ENCODE data around the gene CADM1.

The CADM1 gene

DNA sequence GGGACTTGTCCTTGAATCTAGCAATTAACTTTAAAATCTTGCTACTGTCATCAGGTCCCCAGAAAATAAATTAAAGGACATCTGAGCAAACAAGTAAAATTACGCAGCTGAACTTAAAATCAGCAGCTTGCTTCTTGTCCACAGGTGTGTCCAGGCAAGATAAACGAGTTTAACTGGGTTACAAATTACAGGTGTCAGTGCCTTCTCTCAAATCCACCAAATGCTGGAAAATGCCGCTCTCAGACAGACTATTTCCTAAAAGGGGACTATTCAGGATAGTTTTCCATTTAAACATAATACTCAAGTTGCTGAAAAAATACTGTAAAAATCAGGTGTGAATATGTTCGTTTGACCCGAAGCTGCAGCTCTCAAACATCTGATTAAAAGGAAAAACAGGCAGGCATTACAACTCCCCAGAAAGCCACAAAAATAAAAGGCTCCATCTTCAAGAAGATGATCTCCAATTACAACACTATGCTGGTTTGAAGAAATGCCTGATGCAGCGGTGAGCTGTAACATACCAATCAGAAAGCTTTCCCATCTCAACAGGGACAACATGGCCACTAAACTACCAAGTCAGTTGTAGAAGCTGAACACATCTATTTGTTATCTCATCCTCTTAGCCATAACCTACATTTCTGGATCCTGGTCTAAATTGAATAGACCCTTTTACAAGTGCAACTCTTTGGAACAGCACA lies 82.1 kb downstream of the CADM1 start:
- H3K9me3 Mint-ChIP-seq = no peaks in the 10 kb centered on the region
- no peaks in the 10 kb centered on the region for H3K27me3 Mint-ChIP-seq
- no peaks in the 10 kb centered on the region for H3K36me3 Mint-ChIP-seq (ENCODE audit: low read depth)
- H3K27ac Mint-ChIP-seq = no peak overlapping the region
- no peaks in the 10 kb centered on the region for H3K4me1 Mint-ChIP-seq (ENCODE audit: low read depth)
- H3K4me3 Mint-ChIP-seq = no peak overlapping the region

DNA sequence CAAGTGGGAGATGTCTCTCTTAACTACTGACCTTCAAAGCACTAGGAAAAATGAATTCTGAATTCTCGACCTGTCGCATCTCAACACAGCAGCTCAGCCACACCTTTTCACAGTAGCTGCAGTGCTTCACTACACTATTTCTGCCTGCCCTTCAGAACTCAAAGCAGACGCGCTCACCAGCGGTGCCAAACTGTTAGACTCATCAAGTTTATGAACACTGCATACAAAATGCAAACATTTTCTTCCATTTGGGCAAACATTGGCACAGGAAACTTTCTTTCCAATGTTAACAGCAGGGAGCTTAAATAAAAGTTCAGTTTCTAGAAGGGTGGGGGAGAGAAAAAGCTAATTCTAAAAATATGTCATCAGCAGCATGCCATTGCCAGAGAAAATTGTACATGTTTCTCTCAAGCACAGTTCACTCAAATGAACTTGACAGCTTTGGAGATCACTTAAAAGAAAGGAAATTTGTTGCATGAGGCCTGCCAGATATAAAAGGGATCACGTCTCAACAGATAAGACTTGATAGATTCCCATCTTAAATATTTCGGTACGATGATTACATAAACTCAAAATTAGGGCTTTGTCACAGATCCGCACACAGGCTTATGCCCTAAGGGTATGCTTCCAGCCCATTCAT lies 82.7 kb downstream of the CADM1 start:
- Mint-ChIP-seq H3K4me3 (no peak overlapping the region), H3K27ac (no peak overlapping the region), H3K36me3 (ENCODE audit: low read depth) (no peaks in the 10 kb centered on the region), H3K27me3 (no peaks in the 10 kb centered on the region), H3K9me3 (no peaks in the 10 kb centered on the region), H3K4me1 (ENCODE audit: low read depth) (no peaks in the 10 kb centered on the region)

DNA sequence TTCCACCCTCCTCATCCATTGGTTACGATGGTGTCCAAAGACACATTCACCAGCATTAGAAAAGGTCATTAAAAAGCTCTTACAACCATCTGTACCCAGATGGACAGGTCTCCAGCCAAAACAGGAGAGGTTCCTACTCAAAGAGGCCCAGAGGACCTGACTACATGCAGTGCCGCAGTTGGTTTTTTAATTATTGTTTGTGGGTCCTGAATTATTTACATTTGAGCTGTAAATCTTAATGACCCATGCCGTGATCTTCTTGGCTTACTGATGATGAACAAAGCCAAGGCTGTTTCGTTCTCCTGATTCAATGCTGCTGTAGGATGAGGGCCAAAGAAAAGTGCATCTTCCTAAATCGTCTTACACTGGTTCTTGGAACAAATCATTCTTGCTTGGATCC lies 83.7 kb downstream of the CADM1 start:
- H3K36me3 Mint-ChIP-seq (ENCODE audit: low read depth) = no peaks in the 10 kb centered on the region

DNA sequence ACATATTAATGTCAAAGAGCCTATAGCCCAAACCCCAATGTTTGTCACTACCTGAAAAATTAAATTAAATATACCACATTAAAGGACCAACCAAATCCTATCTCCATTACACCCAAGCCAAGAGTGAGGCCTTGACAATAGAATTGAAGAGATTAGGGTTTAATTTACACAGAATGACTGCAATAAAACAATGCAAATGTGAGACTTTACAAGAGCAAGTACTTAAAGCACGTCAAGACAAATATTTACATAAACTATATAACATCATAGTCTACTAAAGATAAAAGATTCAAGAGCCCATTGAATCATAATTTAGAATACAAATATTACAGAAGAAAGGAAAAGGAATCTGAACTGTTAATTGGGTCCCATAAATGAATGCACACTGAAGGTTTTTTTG lies 85.6 kb downstream of the CADM1 start:
- no peaks in the 10 kb centered on the region for H3K36me3 Mint-ChIP-seq (ENCODE audit: low read depth)
- no peaks in the 10 kb centered on the region for H3K9me3 Mint-ChIP-seq
- H3K27me3 Mint-ChIP-seq = peaks cover 3% of the 10 kb centered on the region
- no peaks in the 10 kb centered on the region for H3K4me1 Mint-ChIP-seq (ENCODE audit: low read depth)
- H3K27ac Mint-ChIP-seq = no peak overlapping the region
- H3K4me3 Mint-ChIP-seq = no peak overlapping the region

More for the DNA sequence above, 83.7 kb downstream of the CADM1 start:
- H3K4me1 Mint-ChIP-seq (ENCODE audit: low read depth) = no peaks in the 10 kb centered on the region
- H3K27me3 Mint-ChIP-seq = no peaks in the 10 kb centered on the region
- H3K9me3 Mint-ChIP-seq = no peaks in the 10 kb centered on the region
- no peak overlapping the region for H3K27ac Mint-ChIP-seq
- no peak overlapping the region for H3K4me3 Mint-ChIP-seq

DNA sequence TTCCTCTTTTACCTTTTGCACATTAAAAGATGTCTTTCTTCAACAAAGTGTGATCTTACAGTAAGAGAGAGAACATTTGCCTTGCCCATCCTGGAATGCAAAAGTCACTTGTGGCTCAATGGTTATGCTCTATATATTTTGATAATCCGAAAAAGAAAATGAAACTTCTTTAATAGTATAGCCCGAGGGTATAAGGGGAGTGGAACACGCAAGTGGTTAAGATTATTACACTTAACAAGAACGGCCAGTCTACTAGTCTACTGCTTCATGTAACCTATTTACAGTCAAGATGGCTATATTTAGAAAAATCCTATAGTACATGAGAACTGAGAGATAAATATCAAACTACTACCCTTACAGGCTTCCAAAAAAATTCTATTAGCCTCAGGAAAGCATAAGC lies 86.1 kb downstream of the CADM1 start:
- no peak overlapping the region for H3K4me3 Mint-ChIP-seq

DNA sequence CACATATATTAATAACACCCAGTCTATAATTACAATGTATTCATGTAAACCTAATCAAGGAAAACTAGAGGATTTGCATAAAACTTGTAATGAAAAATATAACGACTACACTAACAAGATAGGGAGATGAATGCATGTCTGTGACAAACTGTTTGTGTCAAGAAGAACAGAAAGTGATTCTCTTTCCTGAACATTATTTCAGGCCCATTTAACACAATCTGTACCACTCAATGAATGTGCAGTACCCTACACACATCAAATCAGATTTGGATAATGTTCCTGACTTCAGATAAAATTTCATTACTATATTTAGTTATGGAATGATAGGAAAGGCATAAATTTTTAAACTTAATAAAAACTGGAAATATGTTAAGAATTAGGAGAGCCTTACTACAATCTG lies 93.1 kb downstream of the CADM1 start:
- Mint-ChIP-seq H3K27ac (no peak overlapping the region), H3K4me3 (no peak overlapping the region), H3K4me1 (ENCODE audit: low read depth) (no peaks in the 10 kb centered on the region), H3K27me3 (peaks cover 3% of the 10 kb centered on the region), H3K9me3 (no peaks in the 10 kb centered on the region), H3K36me3 (ENCODE audit: low read depth) (no peaks in the 10 kb centered on the region)

More for the DNA sequence above, 86.1 kb downstream of the CADM1 start:
- no peaks in the 10 kb centered on the region for H3K36me3 Mint-ChIP-seq (ENCODE audit: low read depth)
- H3K27ac Mint-ChIP-seq = no peak overlapping the region
- peaks cover 3% of the 10 kb centered on the region for H3K27me3 Mint-ChIP-seq
- no peaks in the 10 kb centered on the region for H3K4me1 Mint-ChIP-seq (ENCODE audit: low read depth)
- no peaks in the 10 kb centered on the region for H3K9me3 Mint-ChIP-seq

DNA sequence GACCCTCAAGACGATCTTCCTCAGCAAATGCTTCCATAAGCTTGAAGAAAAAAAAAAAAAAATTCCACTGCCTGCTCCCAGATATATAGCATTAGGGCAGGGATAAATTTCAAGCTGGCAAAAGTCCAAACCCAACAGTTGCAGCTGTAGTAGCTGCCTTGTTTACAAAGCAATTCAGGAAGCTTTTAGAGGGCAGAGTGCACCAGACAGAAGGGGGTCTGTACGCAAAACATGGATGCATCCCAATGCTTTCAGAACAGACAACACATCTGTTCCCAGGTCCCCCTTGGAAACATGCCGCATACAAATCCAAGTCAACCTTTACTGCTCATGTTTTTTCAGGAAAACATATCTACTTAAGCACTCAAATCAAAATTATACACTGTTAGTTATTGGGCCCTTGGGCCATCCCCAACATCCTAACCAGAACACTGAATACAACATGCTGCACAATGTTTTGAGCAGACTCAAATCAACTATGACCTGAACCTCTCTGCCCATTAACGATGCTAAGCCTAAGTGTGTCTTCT lies 94.5 kb downstream of the CADM1 start:
- H3K36me3 Mint-ChIP-seq (ENCODE audit: low read depth) = no peaks in the 10 kb centered on the region
- H3K27me3 Mint-ChIP-seq = peaks cover under 1% of the 10 kb centered on the region
- no peaks in the 10 kb centered on the region for H3K9me3 Mint-ChIP-seq
- no peaks in the 10 kb centered on the region for H3K4me1 Mint-ChIP-seq (ENCODE audit: low read depth)
- no peak overlapping the region for H3K4me3 Mint-ChIP-seq
- no peak overlapping the region for H3K27ac Mint-ChIP-seq

DNA sequence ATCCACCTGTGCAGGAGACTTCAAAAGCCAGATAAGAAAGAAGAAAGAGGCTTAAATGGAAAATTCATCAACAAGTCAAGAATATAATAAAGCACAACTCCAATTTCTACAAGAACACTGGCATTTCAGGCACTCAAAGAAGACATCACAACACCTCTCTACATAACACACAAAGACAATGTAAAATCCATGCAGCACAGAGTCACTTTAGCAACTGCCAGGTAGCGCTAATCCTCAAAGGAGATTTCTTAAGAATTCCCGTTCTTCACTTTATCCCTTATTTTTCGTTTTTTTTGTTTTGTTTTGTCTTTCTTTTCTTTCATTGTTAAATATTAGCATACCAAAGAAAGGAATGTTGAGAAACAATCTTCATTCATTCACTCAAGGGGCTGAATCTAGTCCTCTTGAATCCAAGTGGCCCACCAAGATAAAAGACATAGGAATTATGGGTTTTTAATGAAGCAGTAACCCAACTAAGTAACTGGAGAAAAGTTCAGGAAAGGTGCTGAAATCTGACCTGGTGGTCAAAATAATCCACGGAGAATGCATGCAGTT lies 95.0 kb downstream of the CADM1 start:
- H3K27me3 Mint-ChIP-seq = no peaks in the 10 kb centered on the region
- no peaks in the 10 kb centered on the region for H3K4me1 Mint-ChIP-seq (ENCODE audit: low read depth)
- no peak overlapping the region for H3K27ac Mint-ChIP-seq
- no peak overlapping the region for H3K4me3 Mint-ChIP-seq
- H3K36me3 Mint-ChIP-seq (ENCODE audit: low read depth) = no peaks in the 10 kb centered on the region
- no peaks in the 10 kb centered on the region for H3K9me3 Mint-ChIP-seq

DNA sequence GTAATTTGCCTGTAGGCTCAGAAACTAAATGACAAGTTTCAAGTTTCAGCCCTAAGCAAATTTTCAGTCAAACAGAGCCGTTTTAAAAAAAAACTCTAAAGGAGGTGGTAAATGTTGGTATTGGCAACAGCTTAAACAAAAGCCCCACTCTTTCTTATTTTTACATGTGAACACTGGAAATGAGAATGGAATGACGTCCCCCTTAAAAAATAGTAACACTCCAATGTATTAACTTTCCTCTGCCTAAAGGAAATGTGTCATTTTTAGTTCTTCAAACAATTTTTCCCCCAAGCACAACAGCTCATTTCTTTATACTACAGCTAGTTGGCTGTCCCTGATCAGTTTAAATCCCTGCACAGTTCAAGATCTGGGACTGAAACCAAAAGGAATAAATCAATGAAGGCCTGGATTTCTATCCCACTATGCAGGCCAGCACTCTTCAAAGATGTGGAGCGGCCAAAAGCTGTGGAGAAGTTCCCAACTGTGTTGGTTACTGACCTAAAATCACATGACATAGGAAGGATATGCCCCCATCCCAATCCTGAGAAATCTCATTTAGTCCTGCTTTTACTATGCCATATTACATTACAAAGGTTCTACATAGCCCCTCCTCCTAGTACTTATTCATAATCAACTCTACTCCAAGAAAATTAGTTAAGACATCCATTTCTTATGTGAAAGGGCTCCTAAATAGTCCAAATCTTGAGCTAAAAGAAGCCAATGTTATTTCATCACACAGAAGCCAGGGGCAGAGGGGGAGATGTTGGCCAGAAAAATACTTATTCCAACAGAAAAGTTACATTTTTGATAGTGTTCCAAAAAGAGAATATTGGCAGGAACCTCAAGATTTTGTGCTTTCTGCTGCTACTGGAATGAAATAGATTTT lies 95.9 kb downstream of the CADM1 start:
- H3K27ac Mint-ChIP-seq = no peak overlapping the region
- no peak overlapping the region for H3K4me3 Mint-ChIP-seq
- no peaks in the 10 kb centered on the region for H3K36me3 Mint-ChIP-seq (ENCODE audit: low read depth)
- H3K4me1 Mint-ChIP-seq (ENCODE audit: low read depth) = no peaks in the 10 kb centered on the region
- no peaks in the 10 kb centered on the region for H3K9me3 Mint-ChIP-seq
- no peaks in the 10 kb centered on the region for H3K27me3 Mint-ChIP-seq

DNA sequence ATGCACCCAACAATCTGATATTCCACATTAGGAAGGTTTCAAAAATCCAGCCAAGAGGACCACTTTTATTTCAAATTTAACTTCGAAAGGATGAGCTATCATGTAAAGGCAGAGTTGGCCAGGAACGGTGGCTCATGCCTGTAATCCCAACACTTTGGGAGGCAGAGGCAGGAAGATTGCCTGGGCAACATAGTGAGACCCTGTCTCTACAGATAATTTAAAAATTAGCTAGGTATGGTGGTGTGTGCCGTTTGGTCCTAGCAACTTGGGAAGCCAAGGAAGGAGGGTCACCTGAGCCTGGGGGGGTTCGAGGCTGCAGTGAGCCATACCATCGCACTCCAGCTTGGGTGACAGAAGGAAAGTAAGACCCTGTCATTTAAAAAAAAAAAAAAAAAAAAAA lies 96.7 kb downstream of the CADM1 start:
- Mint-ChIP-seq H3K9me3 (no peaks in the 10 kb centered on the region), H3K4me3 (no peak overlapping the region)

DNA sequence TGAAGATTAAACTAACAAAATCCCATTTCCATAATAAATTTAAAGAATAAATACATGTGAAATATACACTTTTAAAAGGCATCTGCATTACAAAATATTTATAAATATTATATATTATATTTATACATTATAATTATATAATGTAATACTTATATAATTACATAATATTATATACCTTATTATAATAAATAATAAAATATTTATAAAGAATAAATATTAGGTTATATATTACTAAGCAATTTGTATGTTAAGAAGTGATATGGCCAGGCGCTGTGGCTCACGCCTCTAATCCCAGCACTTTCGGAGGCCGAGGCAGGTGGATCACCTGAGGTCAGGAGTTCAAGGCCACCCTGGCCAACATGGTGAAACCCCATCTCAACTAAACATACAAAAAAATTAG lies 97.8 kb downstream of the CADM1 start:
- Mint-ChIP-seq H3K27ac (no peak overlapping the region), H3K36me3 (ENCODE audit: low read depth) (no peaks in the 10 kb centered on the region), H3K4me3 (no peak overlapping the region), H3K27me3 (no peaks in the 10 kb centered on the region), H3K9me3 (no peaks in the 10 kb centered on the region), H3K4me1 (ENCODE audit: low read depth) (no peaks in the 10 kb centered on the region)

More for the DNA sequence above, 96.7 kb downstream of the CADM1 start:
- H3K27me3 Mint-ChIP-seq = no peaks in the 10 kb centered on the region
- H3K4me1 Mint-ChIP-seq (ENCODE audit: low read depth) = no peaks in the 10 kb centered on the region
- no peaks in the 10 kb centered on the region for H3K36me3 Mint-ChIP-seq (ENCODE audit: low read depth)
- H3K27ac Mint-ChIP-seq = no peak overlapping the region

DNA sequence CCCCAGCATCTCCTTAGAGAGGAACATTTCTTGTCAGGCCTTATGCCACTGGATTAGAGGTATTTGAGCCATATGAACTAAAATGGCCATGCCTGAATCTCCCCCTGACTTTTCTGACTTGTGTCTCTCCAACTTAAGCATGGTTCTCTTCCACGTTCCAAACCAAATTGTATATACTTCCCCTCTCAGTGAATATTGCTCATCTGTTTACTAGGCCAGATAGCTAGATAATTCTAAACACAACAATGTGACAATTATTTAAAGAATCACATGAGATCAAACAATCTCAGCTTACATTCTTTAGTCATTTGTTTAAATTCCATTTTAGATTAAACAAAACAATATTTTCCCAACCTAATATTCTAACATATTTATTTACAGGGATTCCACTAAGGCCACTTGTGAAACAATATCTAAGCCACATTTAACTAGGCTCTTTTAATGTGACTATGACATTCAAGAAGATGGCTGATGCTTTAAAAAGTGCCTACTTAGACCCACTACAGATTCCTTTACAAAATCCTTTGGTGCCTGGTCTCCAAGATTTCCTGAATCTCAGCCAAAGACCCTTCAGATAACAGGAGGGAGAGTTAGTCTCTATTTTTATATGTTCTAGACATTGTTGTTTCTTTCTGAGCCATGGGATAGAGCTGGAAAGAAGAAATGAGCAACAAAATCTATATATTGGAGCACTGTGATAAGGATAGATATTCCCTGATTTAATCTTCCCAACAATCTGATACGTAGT lies 105.7 kb downstream of the CADM1 start:
- Mint-ChIP-seq H3K4me3 (no peak overlapping the region), H3K27ac (no peak overlapping the region), H3K27me3 (peaks cover 7% of the 10 kb centered on the region), H3K9me3 (no peaks in the 10 kb centered on the region), H3K4me1 (ENCODE audit: low read depth) (no peaks in the 10 kb centered on the region), H3K36me3 (ENCODE audit: low read depth) (no peaks in the 10 kb centered on the region)

DNA sequence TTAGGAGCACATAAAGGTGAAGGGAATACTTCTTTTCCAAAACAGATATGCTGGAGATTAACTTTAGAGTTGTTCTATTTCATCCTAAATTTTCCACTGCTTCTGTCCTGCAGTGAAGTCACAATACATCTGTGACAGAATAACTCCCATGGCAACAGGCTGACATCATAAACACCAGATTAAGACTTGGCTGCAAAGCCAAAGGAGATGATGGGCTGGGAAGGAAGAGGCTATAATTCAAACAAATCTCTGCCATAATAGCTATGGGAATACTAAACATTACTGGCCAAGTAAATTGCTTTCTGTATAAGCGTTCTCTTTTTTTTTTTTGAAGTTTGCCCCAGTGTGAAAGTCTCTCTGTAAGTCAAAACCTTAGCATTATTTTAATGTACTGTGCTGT lies 107.7 kb downstream of the CADM1 start:
- Mint-ChIP-seq H3K4me1 (ENCODE audit: low read depth) (no peaks in the 10 kb centered on the region), H3K36me3 (ENCODE audit: low read depth) (no peaks in the 10 kb centered on the region), H3K27ac (no peak overlapping the region)

DNA sequence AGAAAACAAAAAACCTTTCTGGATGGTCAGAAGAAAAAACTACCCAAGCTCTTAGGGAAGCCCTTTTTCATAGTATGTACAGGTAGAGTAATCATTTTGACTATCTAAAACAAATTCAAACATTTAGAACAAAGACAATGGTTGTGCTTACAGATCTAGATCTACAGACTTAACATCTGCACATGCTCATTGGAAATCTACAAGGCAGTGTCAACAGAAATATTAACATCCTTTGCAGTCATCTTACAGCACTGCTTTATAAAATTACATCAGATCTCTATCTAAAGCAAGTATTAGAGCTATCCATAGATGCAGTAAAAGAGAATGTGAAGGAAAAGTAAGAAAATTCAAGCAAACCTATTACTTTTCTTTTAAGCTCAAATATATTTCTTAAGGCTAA lies 110.3 kb downstream of the CADM1 start:
- Mint-ChIP-seq H3K27ac (no peak overlapping the region), H3K9me3 (no peaks in the 10 kb centered on the region), H3K4me3 (no peak overlapping the region), H3K27me3 (peaks cover 6% of the 10 kb centered on the region), H3K36me3 (ENCODE audit: low read depth) (no peaks in the 10 kb centered on the region), H3K4me1 (ENCODE audit: low read depth) (no peaks in the 10 kb centered on the region)

More for the DNA sequence above, 107.7 kb downstream of the CADM1 start:
- Mint-ChIP-seq H3K27me3 (peaks cover 7% of the 10 kb centered on the region), H3K4me3 (no peak overlapping the region), H3K9me3 (no peaks in the 10 kb centered on the region)
